Mesodermal cell (in vitro differentiated cells): ENCODE data around the gene COX5B.
A peak's percentile ranks its signal among the peaks of the same experiment; 100 is the strongest.
"Not testable (repeated sequence)": the region's sequence is repeated elsewhere in the genome, so short reads cannot be mapped to it uniquely, and the experiment has no call there.

ENCODE experiments used
- H3K27ac ChIP-seq: 2 replicates; pipeline ENCODE4 v1.7.0; 2013; ENCODE audit warnings: mild to moderate bottlenecking, low read depth, low read length, moderate library complexity; ENCODE audit not compliant: severe bottlenecking
- H3K36me3 ChIP-seq: 2 replicates; pipeline ENCODE4 v1.7.1; 2013; ENCODE audit warnings: mild to moderate bottlenecking, low read length, moderate library complexity; ENCODE audit not compliant: control insufficient read depth, insufficient read depth
- H3K4me1 ChIP-seq: one replicate; pipeline ENCODE4 v1.7.1; 2013; ENCODE audit warnings: mild to moderate bottlenecking, low read length; ENCODE audit not compliant: insufficient read depth, control insufficient read depth, poor library complexity, severe bottlenecking
- H3K4me3 ChIP-seq: 2 replicates; pipeline ENCODE4 v1.7.0; 2013; ENCODE audit warnings: low read length, control low read depth, mild to moderate bottlenecking; ENCODE audit not compliant: insufficient read depth, poor library complexity, severe bottlenecking; ENCODE audit errors: extremely low read depth
- H3K9me3 ChIP-seq: 2 replicates; pipeline ENCODE4 v1.7.1; 2013; ENCODE audit warnings: mild to moderate bottlenecking, low read length, moderate library complexity; ENCODE audit not compliant: control insufficient read depth
- WGBS, 2 experiments: methylation state at CpG; one replicate each; pipeline ENCODE4 v1.1.5; 2013; ENCODE audit warnings: missing lambda C conversion rate in 2 of 2; ENCODE audit not compliant: insufficient coverage in 2 of 2; 5-methylcytosine and 5-hydroxymethylcytosine counted together

COX5B gene

GRCh38 chr2:97662386-97662894 is 16.6 kb downstream of the COX5B start:
- Histone ChIP-seq H3K9me3 (no peaks in the 10 kb centered on the region), H3K4me3 (peak overlapping the region; percentile 60), H3K36me3 (peaks cover 32% of the 10 kb centered on the region), H3K4me1 (peaks cover 32% of the 10 kb centered on the region), H3K27ac (peak overlapping the region; percentile 99)
- WGBS, 2 experiments = 24 to 31% methylated on average over 8 to 9 of the region's 12 CpGs

DNA sequence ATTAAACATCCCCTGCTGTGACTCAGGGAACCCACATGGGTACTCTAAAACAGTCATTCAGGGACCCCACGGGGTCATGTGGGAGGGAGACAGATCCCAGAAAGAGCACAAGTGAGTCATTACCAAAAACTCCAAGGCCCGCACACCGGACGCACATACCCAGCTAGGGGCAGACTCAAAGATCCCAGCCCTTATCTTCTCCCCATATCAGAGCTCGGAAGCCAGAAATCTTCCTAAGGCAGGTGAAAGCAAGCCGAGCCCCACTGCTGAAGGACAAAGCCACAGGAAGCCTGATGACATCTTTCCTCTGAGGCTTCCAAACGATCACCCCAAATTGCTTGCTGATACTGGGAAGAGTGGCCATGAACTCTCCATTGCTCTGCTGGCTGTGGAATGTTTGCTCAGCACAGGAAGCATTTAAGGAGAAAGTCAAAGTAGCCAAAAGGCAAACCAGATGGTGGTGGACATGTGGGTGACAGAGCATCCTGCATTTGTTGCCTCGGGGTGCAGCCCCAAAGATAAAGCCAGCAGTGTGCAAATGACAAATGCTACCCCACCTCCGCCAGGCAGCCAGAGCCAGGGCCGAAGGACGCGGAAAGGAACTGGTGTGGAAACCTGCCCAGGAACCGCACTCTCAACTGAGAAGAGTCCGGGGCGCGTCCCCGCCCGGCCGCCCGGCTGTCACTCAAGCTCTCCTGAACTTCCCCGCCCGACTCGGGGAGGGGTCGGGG is 17.2 kb downstream of the COX5B start:
- H3K4me3 ChIP-seq = peak overlapping the region; percentile 60
- H3K9me3 ChIP-seq = no peaks in the 10 kb centered on the region
- H3K27ac ChIP-seq = peak overlapping the region; percentile 99
- WGBS, 2 experiments = 0 to 1% methylated on average over 14 to 16 of the region's 24 CpGs
- H3K36me3 ChIP-seq = peaks cover 26% of the 10 kb centered on the region
- peaks cover 32% of the 10 kb centered on the region for H3K4me1 ChIP-seq

DNA sequence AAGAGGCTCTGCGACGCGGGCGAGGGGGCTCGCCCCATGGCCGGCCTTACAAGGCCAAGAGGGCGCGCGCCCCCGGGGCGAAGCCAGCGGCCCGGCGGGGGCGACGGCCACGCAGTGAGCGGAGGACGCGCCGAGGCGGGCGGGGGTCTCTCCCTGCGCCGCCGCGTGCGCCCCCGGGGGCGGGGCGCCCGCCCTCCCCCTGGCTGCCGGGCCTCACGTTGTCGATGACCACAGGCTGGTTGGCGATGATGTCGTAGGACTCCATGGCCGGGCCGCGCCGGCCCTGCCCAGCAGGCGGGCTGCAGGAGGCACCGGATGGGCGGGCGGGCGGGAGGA is 17.7 kb downstream of the COX5B start:
- Histone ChIP-seq H3K9me3 (no peaks in the 10 kb centered on the region), H3K36me3 (peaks cover 21% of the 10 kb centered on the region), H3K4me3 (peak overlapping the region; percentile 60), H3K4me1 (peaks cover 32% of the 10 kb centered on the region), H3K27ac (peak overlapping the region; percentile 99)
- 0% methylated on average over 25 of the region's 46 CpGs for WGBS, 2 experiments

GRCh38 chr2:97663962-97664635 is 18.2 kb downstream of the COX5B start, which contains the start of gene ACTR1B:
Gene ACTR1B (minus strand): TSS chr2:97664044. CDS start chr2:97663890, 154 bp downstream.
- H3K9me3 ChIP-seq = no peaks in the 10 kb centered on the region
- WGBS, 2 experiments = 0% methylated on average over 43 to 48 of the region's 60 CpGs
- H3K4me1 ChIP-seq = peaks cover 32% of the 10 kb centered on the region
- peak within 1 kb of the TSS; percentile 60 for H3K4me3 ChIP-seq
- H3K36me3 ChIP-seq = peaks cover 15% of the 10 kb centered on the region
- peak within 1 kb of the TSS; percentile 99 for H3K27ac ChIP-seq

DNA sequence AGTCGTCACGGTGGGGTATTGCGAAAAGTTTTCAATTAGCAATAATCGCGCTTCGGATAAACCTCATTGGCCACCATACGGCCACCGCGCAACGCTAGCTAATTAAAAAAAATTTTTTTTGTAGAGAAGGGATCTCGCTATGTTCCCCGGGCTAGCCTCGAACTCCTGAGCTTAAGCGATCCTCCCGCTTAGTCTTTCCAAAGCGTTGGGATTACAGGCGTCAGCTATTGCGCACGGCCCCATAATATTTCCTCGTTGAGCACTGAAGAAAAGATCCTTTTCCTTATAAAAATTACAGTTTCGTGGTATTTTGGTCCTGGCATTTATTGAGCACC is 18.7 kb downstream of the COX5B start:
- WGBS, 2 experiments = 0 to 13% methylated on average over 1 to 21 of the region's 21 CpGs
- Histone ChIP-seq H3K27ac (peak overlapping the region; percentile 99), H3K4me3 (peak overlapping the region; percentile 60), H3K36me3 (peaks cover 10% of the 10 kb centered on the region), H3K4me1 (peaks cover 29% of the 10 kb centered on the region), H3K9me3 (no peaks in the 10 kb centered on the region)

GRCh38 chr2:97669448-97669847 is 23.6 kb downstream of the COX5B start, which contains the start of gene C2orf92:
Gene C2orf92 (plus strand): TSS chr2:97669713. CDS start chr2:97669789, 76 bp downstream.
- H3K4me1 ChIP-seq = no peaks in the 10 kb centered on the region
- H3K36me3 ChIP-seq = no peaks in the 10 kb centered on the region
- no peak within 1 kb of the TSS for H3K27ac ChIP-seq
- no peaks in the 10 kb centered on the region for H3K9me3 ChIP-seq
- H3K4me3 ChIP-seq = no peak within 1 kb of the TSS
- 94 to 97% methylated on average over 4 to 6 of the region's 6 CpGs for WGBS, 2 experiments

DNA sequence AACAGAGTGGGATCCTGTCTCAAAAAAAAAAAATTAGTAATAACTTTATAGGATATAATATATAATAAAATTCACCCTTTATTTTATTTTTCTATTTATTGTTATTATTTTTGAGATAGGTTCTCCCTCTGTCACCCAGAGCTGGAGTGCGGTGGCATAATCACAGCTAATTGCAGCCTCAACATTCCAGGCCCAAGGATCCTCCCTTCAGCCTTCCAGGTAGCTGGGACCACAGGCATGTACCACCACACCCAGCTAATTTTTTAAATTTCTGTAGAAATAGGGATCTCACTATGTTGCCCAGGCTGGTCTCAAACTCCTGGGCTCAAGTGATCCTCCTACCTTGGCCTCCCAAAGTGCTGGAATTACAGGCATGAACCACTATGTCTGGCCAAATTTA is 24.6 kb downstream of the COX5B start:
- no peaks in the 10 kb centered on the region for H3K9me3 ChIP-seq
- H3K36me3 ChIP-seq = no peaks in the 10 kb centered on the region
- H3K4me3 ChIP-seq = no peak overlapping the region
- WGBS, 2 experiments = no CpG with 5 or more reads among the region's 1 CpG
- no peak overlapping the region for H3K27ac ChIP-seq
- H3K4me1 ChIP-seq = no peaks in the 10 kb centered on the region

DNA sequence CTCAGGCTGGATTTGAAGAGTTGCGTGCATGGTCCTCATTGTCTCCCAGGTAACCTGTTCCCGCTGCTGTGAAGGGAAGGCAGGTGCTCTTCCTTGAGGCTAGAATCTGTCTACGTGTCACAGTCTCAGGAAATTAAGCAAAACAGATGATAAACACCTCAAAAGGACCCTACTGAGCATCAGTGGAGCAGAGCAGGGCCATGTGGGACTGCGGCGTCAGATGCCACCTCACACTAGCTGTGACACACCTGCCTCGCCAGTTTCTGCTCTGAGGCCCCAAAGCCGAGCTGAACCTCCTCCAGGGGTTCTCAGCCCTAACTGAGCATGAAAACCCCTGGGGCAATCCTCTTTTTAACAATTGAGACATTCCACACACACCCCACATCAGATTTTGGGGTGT is 25.7 kb downstream of the COX5B start:
- Histone ChIP-seq H3K9me3 (no peaks in the 10 kb centered on the region), H3K27ac (no peak overlapping the region), H3K36me3 (no peaks in the 10 kb centered on the region), H3K4me1 (no peaks in the 10 kb centered on the region), H3K4me3 (no peak overlapping the region)
- WGBS, 2 experiments = 95 to 99% methylated on average over 5 to 6 of the region's 7 CpGs

- not testable (repeated sequence) for H3K36me3 ChIP-seq, H3K4me3 ChIP-seq, H3K27ac ChIP-seq, H3K4me1 ChIP-seq, H3K9me3 ChIP-seq
- 91 to 100% methylated on average over 2 to 4 of the region's 6 CpGs for WGBS, 2 experiments
Measured at GRCh38 chr2:97672606-97673140, 26.8 kb downstream of the COX5B start.

GRCh38 chr2:97673182-97673914 is 27.5 kb downstream of the COX5B start:
- Histone ChIP-seq H3K4me1 (no peaks in the 10 kb centered on the region), H3K4me3 (no peak overlapping the region), H3K36me3 (no peaks in the 10 kb centered on the region), H3K27ac (no peak overlapping the region), H3K9me3 (no peaks in the 10 kb centered on the region)
- 100% methylated on average over 3 to 6 of the region's 9 CpGs for WGBS, 2 experiments
